Anterior cingulate cortex (tissue), 58 donors: ENCODE data around the gene PRKAA1.
"Not testable (repeated sequence)": the region's sequence is repeated elsewhere in the genome, so short reads cannot be mapped to it uniquely, and the experiment has no call there.

Experiments
- DNase-seq, 58 donors: peaks; one replicate each; lab custom pipeline; 2025; lab: John Stamatoyannopoulos, UW

PRKAA1 gene

DNA sequence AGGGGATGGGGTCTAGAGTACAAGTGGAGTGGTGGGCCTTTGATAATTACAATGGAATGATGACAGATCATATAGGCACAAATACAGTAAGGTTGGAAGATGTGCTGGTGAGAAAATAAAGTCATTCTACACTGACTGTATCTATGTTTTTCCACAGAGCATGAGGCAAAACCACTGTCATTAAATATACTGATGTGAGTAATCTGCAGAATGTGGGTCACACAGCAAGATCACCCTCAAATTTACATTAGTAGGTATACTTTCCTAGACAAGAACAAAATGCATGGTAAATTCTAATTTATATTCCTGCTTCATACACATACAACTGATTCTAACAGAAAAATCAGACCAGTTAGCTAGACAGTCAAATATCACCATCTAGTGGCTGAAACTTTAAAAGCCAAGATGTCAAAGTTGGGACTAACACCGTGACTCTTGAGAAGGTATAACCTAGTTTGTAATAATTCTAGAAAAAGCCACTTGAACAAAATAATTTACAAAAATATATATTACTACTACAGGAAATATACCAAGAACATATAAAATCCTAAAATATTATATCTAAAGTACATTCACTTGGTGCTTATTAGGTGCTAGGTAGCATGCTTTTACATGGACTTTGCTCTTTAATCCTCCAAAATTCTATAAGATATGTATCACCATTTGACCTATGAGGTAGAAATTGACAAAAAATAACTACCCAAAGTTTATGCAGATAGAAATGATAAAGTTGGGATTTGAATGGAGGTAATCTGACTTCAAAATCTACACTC lies 61.9 kb downstream of the PRKAA1 start:
- peak in 2 of 58 donors; percentile 7 to 26 for DNase-seq

DNA sequence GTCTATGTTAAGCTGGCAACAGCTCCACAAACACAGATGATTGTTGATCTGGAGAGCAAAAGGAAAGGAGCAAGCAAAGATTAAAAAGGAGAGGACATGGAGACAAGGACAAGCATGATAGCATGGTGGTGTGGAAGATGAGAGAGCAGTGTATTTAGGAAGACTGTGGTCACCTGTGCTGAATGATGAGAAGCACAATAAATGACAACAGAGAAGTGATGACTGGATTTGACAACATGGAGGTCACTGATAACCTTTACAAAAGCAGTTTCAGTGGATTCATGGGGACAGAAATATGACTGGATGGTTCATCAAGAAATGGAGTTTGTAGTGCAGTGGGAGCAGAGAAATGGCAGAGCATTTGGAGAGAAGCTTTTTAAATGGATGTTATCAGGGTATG lies 62.6 kb downstream of the PRKAA1 start:
- no peak for DNase-seq

DNA sequence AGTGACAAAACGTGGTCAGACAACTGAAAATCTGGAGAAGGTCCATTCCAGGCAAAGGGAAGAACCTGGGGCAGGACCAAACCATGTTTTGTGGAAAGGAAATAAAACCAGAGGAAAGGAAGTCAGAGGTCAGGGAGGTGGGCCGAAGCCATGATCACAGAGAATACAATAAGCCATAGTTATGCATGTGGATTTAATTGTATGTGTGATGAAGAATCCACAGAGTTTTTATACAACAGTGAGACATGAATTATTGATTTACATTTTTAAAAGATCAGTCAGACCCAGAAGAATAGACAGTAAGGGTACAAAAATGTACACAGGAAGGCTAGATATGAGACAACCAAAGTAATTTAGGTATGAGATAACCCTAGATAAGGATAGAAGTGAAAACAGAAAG lies 63.2 kb downstream of the PRKAA1 start:
- no peak for DNase-seq

DNA sequence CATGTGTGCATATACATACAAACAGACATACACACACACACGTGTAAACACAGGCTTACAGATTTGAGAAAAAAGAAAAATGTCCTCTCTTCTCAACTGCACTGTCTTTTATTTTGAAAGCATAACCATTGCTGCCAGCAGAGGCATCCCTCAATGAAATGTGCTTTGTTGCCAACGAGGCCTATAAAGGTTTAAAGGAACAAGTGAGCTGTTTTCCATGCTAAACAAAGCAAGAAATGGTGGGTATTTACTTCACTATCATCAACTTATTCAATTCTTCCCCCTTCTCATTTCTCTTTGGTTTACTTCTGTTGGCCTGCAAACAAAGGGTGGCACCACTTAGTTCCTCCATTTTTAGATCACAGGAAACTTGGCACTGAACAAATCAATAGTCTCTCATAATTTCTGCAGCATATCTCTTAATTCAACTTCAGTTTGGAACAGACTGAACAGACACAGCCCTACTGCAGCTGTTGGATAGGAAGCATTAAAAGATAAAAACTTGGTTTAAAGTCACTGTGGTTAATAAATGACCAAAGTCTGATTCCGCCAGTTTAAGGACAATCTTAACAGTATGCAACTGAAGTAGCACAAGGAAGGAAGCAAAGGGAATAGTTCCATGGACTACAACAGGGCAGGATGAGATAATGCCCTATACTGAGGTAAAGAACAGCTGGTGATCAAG lies 64.2 kb downstream of the PRKAA1 start:
- DNase-seq = no peak

DNA sequence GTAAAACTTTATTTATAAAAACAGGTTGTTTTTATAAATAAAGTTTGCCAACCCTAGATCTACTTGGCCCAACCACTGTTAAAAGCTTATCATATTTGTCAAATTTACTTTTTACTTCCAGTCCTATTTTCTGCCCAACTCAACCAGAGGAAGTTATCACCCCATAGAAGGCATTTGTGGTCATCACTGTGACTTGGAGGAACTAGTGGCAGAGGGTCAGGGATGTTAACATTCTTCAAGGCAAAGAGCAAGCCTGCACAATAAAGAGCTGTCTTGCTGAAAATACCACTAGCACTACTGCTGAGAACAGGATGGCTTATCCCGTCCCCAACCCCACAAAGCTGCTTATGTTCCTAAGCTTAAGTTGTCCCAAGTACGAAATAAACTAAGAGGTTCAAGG lies 64.7 kb downstream of the PRKAA1 start:
- no peak for DNase-seq

DNA sequence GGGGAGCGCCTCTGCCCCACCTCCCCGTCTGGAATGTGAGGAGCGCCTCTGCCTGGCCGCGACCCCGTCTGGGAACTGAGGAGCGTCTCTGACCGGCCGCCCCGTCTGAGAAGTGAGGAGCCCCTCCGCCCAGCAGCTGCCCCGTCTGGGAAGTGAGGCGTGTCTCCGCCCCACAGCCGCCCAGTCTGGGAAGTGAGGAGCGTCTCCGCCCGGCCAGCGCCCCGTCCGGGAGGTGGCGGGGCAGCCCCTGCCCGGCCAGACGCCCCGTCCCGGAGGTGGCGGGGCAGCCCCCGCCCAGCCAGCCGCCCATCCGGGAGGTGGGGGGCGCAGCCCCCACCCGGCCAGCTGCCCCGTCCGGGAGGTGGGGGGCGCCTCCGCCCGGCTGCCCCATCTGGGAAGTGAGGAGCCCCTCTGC lies 75.7 kb downstream of the PRKAA1 start:
- peak in 1 of 58 donors; percentile 1 for DNase-seq

DNA sequence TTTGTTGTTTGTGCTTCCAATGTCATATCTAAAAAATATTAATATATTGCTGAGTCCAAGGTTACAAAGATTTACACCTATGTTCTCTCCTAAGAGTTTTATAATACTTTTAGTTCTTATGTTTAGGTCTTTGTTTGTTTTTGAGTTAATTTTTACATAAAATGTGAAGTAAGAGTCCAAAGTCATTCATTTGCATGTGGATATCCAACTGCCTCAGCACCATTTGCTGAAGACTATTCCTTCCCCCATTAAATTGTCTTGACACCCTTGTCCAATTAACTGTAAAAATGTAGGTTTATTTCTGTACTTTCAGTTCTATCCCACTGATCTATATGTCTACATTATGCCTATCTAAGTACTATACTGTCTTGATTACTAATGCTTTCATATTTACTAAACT lies 78.1 kb downstream of the PRKAA1 start:
- DNase-seq = no peak

DNA sequence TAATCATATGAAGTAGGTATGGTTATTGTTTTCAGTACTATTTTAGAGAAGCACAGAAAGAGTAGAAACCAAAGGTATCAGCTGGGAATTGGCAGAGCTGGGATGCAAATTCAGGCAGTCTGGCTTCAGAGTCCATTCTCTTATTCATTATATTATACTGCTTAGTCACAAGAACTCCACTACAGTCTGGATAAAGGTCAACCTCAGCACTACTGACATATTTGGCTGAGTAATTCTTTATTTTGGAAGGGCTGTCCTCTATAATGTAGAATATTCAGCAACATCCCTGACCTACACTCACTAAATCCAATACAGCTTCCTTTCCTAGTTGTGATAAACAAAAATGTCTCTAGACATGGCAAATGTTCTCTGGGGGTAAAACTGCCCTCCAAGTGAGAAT lies 80.9 kb downstream of the PRKAA1 start:
- DNase-seq = no peak

DNA sequence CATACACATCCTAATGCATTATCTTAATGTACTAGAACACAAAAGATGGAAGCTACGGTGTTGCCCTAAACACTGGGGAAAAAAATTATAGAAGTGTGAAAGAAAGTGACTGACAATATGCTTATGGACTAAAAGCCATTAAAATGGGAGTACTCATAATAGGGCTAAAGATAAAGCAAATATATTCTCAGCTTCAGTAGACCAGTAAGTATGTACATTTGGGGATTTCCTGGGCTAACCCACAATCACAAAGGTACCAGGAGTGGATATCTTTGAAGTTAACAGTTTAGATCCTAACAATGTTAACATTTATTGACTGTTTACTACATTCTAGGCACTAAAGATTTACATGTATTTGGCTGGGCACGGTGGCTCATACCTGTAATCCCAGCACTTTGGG lies 81.6 kb downstream of the PRKAA1 start:
- DNase-seq = no peak

DNA sequence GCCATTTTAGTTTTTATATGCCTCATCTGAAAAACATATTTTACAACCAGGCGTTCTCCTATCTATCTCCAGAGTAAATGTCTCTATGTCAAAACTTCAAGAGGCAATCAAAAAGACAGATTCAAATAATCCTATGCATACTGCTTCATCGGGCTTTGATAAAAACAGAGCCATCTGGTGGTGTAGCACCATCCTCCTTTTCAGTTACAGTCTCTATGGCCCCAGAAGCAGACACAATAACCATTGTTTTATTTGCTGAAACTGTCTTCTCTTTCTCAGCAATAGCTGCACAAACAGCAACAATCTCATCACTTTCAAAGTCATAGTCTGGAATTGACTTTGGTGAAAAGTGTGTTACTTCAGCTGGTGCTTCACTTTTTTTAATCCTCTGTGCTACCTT lies 82.2 kb downstream of the PRKAA1 start:
- DNase-seq = peak in 12 of 58 donors; percentile 3 to 70 (median 11)

DNA sequence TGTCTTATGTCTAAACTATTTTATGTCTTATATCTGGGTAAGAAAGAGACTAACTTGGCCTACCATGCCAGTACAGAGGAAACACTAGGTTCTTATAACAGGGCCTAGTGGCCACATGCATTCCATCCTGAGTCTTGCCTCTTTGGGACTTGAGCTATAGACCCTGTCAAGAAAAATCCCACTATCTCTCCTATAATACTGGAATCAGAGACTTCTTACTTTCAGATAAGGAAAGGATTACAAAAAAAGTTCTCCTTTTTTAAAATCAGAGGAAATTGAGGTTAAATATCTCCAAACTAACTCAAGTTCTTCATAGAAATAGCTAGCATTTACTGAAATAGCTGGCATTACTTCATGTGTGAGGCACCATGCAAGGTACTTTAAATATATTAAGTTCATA lies 84.2 kb downstream of the PRKAA1 start:
- no peak for DNase-seq

DNA sequence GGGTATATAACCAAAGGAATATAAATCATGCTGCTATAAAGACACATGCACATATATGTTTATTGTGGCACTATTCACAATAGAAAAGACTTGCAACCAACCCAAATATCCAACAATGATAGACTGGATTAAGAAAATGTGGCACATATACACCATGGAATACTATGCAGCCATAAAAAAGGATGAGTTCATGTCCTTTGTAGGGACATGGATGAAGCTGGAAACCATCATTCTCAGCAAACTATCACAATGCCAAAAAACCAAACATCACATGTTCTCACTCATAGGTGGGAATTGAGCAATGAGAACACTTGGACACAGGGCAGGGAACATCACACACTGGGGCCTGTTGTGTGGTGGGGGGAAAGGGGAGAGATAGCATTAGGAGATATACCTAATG lies 87.6 kb downstream of the PRKAA1 start:
- not testable (repeated sequence) for DNase-seq
